HG02610 (cell line): Measurements from ENCODE around the gene WDR64.

ENCODE experiments used
- ATAC-seq: cut with Tn5 transposase; IDR thresholded peaks from one replicate; pipeline ENCODE4 v1.9.1; 2021; ENCODE audit warnings: mild to moderate bottlenecking, moderate library complexity; ENCODE audit not compliant: unreplicated experiment

Gene WDR64

GRCh38 chr1:241630899-241631298, 21.2 kb upstream of the WDR64 start:
- no peak for ATAC-seq

- peak; percentile 25 for ATAC-seq
Measured at GRCh38 chr1:241631674-241632073, 20.4 kb upstream of the WDR64 start.

- ATAC-seq = no peak
Measured at GRCh38 chr1:241632987-241633386, 19.1 kb upstream of the WDR64 start.

- no peak for ATAC-seq
Measured at GRCh38 chr1:241635556-241636152, 16.4 kb upstream of the WDR64 start.

- no peak for ATAC-seq
Measured at GRCh38 chr1:241636291-241636690, 15.8 kb upstream of the WDR64 start.

- ATAC-seq = no peak
Measured at GRCh38 chr1:241637046-241637590, 15.0 kb upstream of the WDR64 start.

GRCh38 chr1:241637604-241638003, 14.5 kb upstream of the WDR64 start:
- ATAC-seq = no peak

GRCh38 chr1:241638099-241638682, 13.9 kb upstream of the WDR64 start:
- ATAC-seq = no peak

- ATAC-seq = no peak
Measured at GRCh38 chr1:241638909-241639622, 13.0 kb upstream of the WDR64 start.

GRCh38 chr1:241639623-241640148, 12.4 kb upstream of the WDR64 start:
- peak; percentile 38 for ATAC-seq

GRCh38 chr1:241640149-241640866, 11.8 kb upstream of the WDR64 start, which contains the start of the genes CHML and OPN3:
TSS of gene CHML (minus strand) at chr1:241640369. CDS start at chr1:241635766, 4,603 bp downstream.
TSS of gene OPN3 (minus strand) at chr1:241640369. CDS start at chr1:241640254, 115 bp downstream.
- ATAC-seq = peak; percentile 92

GRCh38 chr1:241640867-241641622, 11.0 kb upstream of the WDR64 start:
- ATAC-seq = no peak

- ATAC-seq = no peak
Measured at GRCh38 chr1:241641773-241642592, 10.1 kb upstream of the WDR64 start.

- no peak for ATAC-seq
Measured at GRCh38 chr1:241642593-241642944, 9.5 kb upstream of the WDR64 start.

GRCh38 chr1:241644259-241644658, 7.8 kb upstream of the WDR64 start:
- no peak for ATAC-seq

GRCh38 chr1:241645199-241645598, 6.9 kb upstream of the WDR64 start:
- ATAC-seq = no peak

- ATAC-seq = no peak
Measured at GRCh38 chr1:241646201-241646600, 5.9 kb upstream of the WDR64 start.

- ATAC-seq = no peak
Measured at GRCh38 chr1:241647658-241648057, 4.4 kb upstream of the WDR64 start.

- no peak for ATAC-seq
Measured at GRCh38 chr1:241648159-241648558, 3.9 kb upstream of the WDR64 start.
